Testis (tissue), 5 donors: ENCODE measurements around the gene PRCC. TPM values are rescaled to one million over a fixed set of nuclear protein-coding genes. Genes with fewer than 3 reads are reported as not detected.

ENCODE experiments used
- DNase-seq: peaks from one replicate; pipeline ENCODE4 v3.0.0-alpha.2; 2019
- H3K27ac ChIP-seq, 2 donors: fragments of 200-600 bp; sonication (generic); one replicate each; pipeline ENCODE4 v1.5.1; 2019
- H3K27me3 ChIP-seq: fragments of 200-600 bp; sonication (generic); one replicate; pipeline ENCODE4 v1.5.1; 2019
- H3K36me3 ChIP-seq: fragments of 200-600 bp; sonication (generic); one replicate; pipeline ENCODE4 v1.5.1; 2017; ENCODE audit warnings: low read depth; ENCODE audit errors: missing control alignments
- H3K4me1 ChIP-seq: fragments of 200-600 bp; sonication (generic); one replicate; pipeline ENCODE4 v1.5.1; 2019
- H3K4me3 ChIP-seq, 2 donors: fragments of 200-600 bp; sonication (generic); one replicate each; pipeline ENCODE4 v1.5.1; 2017 to 2019
- H3K9me3 ChIP-seq: fragments of 200-600 bp; sonication (generic); one replicate; pipeline ENCODE4 v1.5.1; 2017
- CTCF ChIP-seq, 3 experiments: fragments of 450-650 bp in 2 of 3; fragments of 200-600 bp in 1 of 3; sonication (generic) in 1 of 3; IDR thresholded peaks; one replicate each; pipeline ENCODE4 v1.5.1; 2016 to 2019; ENCODE audit warnings: antibody characterized with exemption in 3 of 3, mild to moderate bottlenecking in 2 of 3, moderate library complexity in 1 of 3
- POLR2A ChIP-seq: fragments of 450-650 bp; IDR thresholded peaks from one replicate; pipeline ENCODE4 v1.6.1; 2017; ENCODE audit warnings: antibody characterized with exemption, mild to moderate bottlenecking, moderate library complexity
- WGBS, 2 donors: methylation state at CpG; one replicate each; pipeline ENCODE4 v1.1.5; 2018; 5-methylcytosine and 5-hydroxymethylcytosine counted together
- intact Hi-C: fragments of 100-400 bp; cut with DNase I; formaldehyde crosslinking; loops from one replicate; pipeline ENCODE4 v1.15.1; 2023; ENCODE audit warnings: low total_unique reads
- long read RNA-seq, 2 donors: transcript quantifications; one replicate each; lab custom pipeline, GENCODE V29; 2026
- polyA plus RNA-seq: library from polyadenylated mRNA; stranded (reverse); fragments of 350-450 nt; fragmentation: Illumina TruSeq; extraction: RNeasy Lipid Tissue Mini Kit (QIAGEN cat#74804); gene quantifications from one replicate; pipeline ENCODE4 v1.2.3, GENCODE V29; 2014; ENCODE audit warnings: low read depth, low replicate concordance; ENCODE audit not compliant: insufficient read depth
- total RNA-seq, 2 donors: library from RNA; depleted of rRNA; stranded (reverse); fragments of >200 nt; gene quantifications; one replicate each; pipeline ENCODE4 v1.2.3, GENCODE V29; 2016

Gene PRCC, protein sequence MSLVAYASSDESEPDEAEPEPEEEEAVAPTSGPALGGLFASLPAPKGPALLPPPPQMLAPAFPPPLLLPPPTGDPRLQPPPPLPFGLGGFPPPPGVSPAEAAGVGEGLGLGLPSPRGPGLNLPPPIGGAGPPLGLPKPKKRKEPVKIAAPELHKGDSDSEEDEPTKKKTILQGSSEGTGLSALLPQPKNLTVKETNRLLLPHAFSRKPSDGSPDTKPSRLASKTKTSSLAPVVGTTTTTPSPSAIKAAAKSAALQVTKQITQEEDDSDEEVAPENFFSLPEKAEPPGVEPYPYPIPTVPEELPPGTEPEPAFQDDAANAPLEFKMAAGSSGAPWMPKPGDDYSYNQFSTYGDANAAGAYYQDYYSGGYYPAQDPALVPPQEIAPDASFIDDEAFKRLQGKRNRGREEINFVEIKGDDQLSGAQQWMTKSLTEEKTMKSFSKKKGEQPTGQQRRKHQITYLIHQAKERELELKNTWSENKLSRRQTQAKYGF
- total RNA-seq: 10 to 100 TPM; 53.3 to 62.0 TPM
- polyA plus RNA-seq: 68.3 TPM
- long read RNA-seq, donor 1, transcript PRCC-201 (7 exons, 2,105 nt): major isoform, 28 of 35 reads
- long read RNA-seq, donor 1, partial matches to known transcripts: 5 of 35 reads
- long read RNA-seq, donor 1, other reads (novel, unspliced or antisense): 0 of 35 reads
- long read RNA-seq, donor 2, transcript PRCC-201 (7 exons, 2,105 nt): major isoform, 10 of 83 reads
- long read RNA-seq, donor 2, partial matches to known transcripts: 54 of 83 reads
- long read RNA-seq, donor 2, other reads (novel, unspliced or antisense): 18 of 83 reads

DNA sequence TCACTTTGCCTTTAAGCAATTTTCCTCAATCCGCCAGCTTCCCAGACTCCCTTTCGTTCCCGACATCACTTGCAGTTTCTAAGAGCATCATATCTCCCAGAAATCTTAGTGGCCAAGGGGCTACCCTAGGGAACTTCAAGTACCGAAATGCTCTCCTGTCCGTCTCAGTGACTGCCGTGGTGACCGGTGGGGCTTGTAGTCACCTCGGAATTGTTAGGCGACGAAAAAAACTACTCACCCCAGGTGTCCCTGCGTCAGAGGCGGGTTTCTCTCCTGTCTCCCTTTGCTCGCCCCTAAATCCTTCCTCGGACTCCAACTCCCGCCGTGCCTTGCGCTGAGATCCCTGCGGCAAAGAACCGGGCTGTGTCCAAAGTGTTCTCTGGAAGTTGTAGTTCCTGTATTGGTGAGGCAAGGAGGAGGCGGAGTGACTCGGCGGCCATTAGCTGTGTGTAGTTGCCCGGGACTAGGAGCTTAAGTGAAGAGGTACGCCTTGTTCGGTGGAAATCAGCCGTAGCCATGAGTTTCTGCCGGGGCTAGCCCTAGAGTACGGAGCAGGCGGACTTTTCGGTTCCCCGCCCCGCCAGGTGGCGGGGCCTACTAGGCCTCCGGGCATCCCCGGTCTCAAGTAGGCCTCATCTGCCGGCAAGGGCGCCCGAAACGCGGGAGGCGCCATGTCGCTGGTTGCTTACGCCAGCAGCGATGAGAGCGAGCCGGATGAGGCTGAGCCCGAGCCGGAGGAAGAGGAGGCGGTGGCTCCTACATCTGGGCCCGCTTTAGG lies at the start of gene PRCC:
PRCC (plus strand) TSS at position 435 of the 778 bp plus-strand sequence; CDS start at position 672, 237 bp downstream.
- intact Hi-C loops: no loop called here
- peak within 1 kb of the TSS; percentile 89 to 95 for H3K27ac ChIP-seq
- DNase-seq: peak; percentile 99
- H3K27me3 ChIP-seq: no peaks in the 10 kb centered on the region
- peak within 1 kb of the TSS; percentile 87 to 92 for H3K4me3 ChIP-seq
- peaks cover 42% of the 10 kb centered on the region for H3K4me1 ChIP-seq
- no peaks in the 10 kb centered on the region for H3K36me3 ChIP-seq
- H3K9me3 ChIP-seq: no peaks in the 10 kb centered on the region
- no peak for TF ChIP-seq POLR2A
- TF ChIP-seq CTCF (IDR thresholded peaks at IDR 0.05): no peak
- 0% methylated on average over 28 to 45 of the region's 50 CpGs for WGBS, 2 donors

DNA sequence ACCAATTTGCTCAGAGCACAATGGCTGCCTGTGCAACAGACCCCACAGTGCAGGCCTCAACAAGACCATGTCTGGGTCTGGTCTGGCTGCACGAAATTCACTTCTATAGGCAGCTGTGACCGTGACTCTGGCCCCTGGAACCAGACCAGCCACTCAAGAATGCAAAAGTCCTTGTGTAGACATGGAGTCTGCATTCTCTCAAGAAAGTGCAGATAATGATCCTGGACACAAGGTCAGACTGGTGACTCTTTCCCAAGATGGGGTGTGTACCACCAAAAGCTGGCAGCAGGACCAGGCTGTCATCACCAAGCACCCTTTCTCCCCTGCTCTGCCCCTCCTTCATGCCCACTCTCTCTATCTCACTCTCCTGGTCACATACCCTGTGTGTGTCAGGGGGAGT lies 46.2 kb upstream of the PRCC start:
- TF ChIP-seq POLR2A (no peak), CTCF (IDR thresholded peaks at IDR 0.05) (no peak)
- Histone ChIP-seq H3K27me3 (no peaks in the 10 kb centered on the region), H3K36me3 (no peaks in the 10 kb centered on the region), H3K4me1 (peaks cover 20% of the 10 kb centered on the region), H3K9me3 (no peaks in the 10 kb centered on the region), H3K4me3 (no peak overlapping the region), H3K27ac (no peak overlapping the region)
- DNase-seq: no peak
- intact Hi-C loops: no loop called here
- WGBS, 2 donors: 38 to 80% methylated on average over 1 to 2 of the region's 2 CpGs

DNA sequence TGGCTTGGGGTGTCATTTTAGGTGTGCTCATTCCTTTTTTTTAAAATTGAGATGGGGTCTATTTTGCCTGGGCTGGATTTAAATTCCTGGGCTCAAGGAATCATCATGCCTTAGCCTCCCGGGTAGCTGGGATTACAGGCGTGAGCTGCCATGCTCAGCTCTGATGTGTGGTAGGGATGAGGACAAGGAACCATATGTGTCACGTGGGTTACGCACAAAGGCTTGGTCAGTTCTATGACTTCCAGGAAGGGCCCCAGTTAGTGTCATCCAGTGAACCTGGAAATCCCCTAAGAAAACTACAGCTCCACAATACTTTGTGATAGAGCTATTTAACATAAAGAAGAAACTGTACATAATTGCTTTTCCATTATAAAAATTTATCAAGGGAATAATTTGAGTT lies 45.8 kb upstream of the PRCC start:
- 79 to 86% methylated on average over 4 of the region's 4 CpGs for WGBS, 2 donors
- Histone ChIP-seq H3K27ac (no peak overlapping the region), H3K9me3 (no peaks in the 10 kb centered on the region), H3K27me3 (no peaks in the 10 kb centered on the region), H3K4me1 (peaks cover 24% of the 10 kb centered on the region), H3K4me3 (no peak overlapping the region), H3K36me3 (no peaks in the 10 kb centered on the region)
- TF ChIP-seq CTCF (IDR thresholded peaks at IDR 0.05) (no peak), POLR2A (no peak)
- DNase-seq: no peak
- intact Hi-C loops: no loop called here

- H3K27ac ChIP-seq: peak overlapping the region in 1 of 2 donors; percentile 19
- H3K4me3 ChIP-seq: peak overlapping the region in 1 of 2 donors; percentile 14
- peaks cover 44% of the 10 kb centered on the region for H3K4me1 ChIP-seq
- DNase-seq: peak; percentile 95
- H3K36me3 ChIP-seq: no peaks in the 10 kb centered on the region
- WGBS, 2 donors: 4 to 12% methylated on average over 18 of the region's 18 CpGs
- no peaks in the 10 kb centered on the region for H3K27me3 ChIP-seq
- no peaks in the 10 kb centered on the region for H3K9me3 ChIP-seq
- TF ChIP-seq CTCF (IDR thresholded peaks at IDR 0.05): peak; percentile 90 to 93 (median 93)
- TF ChIP-seq POLR2A: no peak
- intact Hi-C loops: no loop called here
Observed at GRCh38 chr1:156725683-156726280, 41.6 kb upstream of the PRCC start.
